ENCODE data around the gene ZSCAN9. TPM values are rescaled to one million over a fixed set of nuclear protein-coding genes. Genes with fewer than 3 reads are reported as not detected.

The ZSCAN9 gene
- total RNA-seq (2012; rRNA removed), result 6.3 and 9.2 TPM in 2 replicates

DNA sequence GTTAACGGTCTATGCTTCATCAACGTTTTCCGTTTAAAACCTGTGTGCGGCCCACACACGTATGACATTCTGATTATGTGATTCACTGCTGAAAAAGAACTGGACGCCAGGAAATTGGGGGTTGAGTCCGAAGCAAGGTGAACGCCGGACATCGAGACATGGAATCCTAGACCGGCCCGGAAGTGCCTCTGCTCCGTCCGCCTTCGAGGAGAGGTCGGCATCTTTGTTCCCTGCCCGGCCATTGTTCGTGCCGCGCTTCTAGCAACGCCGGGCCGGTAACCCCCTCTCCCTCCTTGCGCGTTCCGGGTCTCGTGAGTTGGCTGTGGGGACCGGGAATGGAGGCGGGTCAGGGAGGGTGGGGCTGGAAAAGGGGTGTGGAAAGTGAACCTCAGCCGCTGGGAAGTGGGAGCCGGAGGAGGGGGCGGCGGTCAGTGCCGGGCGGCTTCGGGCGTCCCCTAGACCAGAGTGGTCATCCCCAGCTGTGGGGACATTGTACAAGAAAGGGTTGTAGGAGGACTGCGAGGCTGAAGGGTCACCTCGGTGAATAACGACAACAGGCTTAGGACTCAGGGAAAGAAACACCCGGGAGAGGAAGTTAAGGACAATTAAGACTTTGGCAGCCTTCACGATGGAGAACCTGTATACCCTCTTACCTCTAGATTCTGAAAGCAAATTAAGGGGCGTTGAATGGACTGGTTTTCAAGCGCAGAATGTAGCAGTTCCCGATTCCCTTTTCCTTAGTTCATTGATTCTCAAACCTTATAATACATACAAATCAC lies at the start of gene ZSCAN9:
ZSCAN9 (plus strand) TSS at position 220 of the 779 bp plus-strand sequence. CDS start 1,810 bp downstream, outside the sequence.
- H3K27me3 ChIP-seq (ENCODE audit: control insufficient read depth, insufficient read depth, low read length), result peaks cover 7% of the 10 kb centered on the region
- peak within 1 kb of the TSS; percentile 92 for H3K9ac ChIP-seq (ENCODE audit: low read depth, low read length)
- H3K36me3 ChIP-seq (ENCODE audit: insufficient read depth, low read length), result peaks cover 29% of the 10 kb centered on the region
- H3K4me3 ChIP-seq (ENCODE audit: low read length), result peak within 1 kb of the TSS; percentile 96
- no peaks in the 10 kb centered on the region for H3K9me3 ChIP-seq (replicated peaks; ENCODE audit: low read length)
- peak within 1 kb of the TSS; percentile 88 for H3K4me2 ChIP-seq (ENCODE audit: low read length)
- peaks cover 12% of the 10 kb centered on the region for H3K4me1 ChIP-seq (ENCODE audit: control insufficient read depth, insufficient read depth, low read length)

GRCh38 chr6:28176373-28176772 lies 48.7 kb upstream of the ZSCAN9 start:
- H3K27me3 ChIP-seq (ENCODE audit: control insufficient read depth, insufficient read depth, low read length), result no peaks in the 10 kb centered on the region
- no peak overlapping the region for H3K4me3 ChIP-seq (ENCODE audit: low read length)
- no peak overlapping the region for H3K4me2 ChIP-seq (ENCODE audit: low read length)
- no peaks in the 10 kb centered on the region for H3K9me3 ChIP-seq (replicated peaks; ENCODE audit: low read length)
- H3K36me3 ChIP-seq (ENCODE audit: insufficient read depth, low read length), result no peaks in the 10 kb centered on the region
- H3K4me1 ChIP-seq (ENCODE audit: control insufficient read depth, insufficient read depth, low read length), result no peaks in the 10 kb centered on the region
- no peak overlapping the region for H3K9ac ChIP-seq (ENCODE audit: low read depth, low read length)

GRCh38 chr6:28182255-28182654 lies 42.8 kb upstream of the ZSCAN9 start:
- Histone ChIP-seq H3K4me2 (ENCODE audit: low read length) (no peak overlapping the region), H3K36me3 (ENCODE audit: insufficient read depth, low read length) (no peaks in the 10 kb centered on the region), H3K4me3 (ENCODE audit: low read length) (no peak overlapping the region), H3K27me3 (ENCODE audit: control insufficient read depth, insufficient read depth, low read length) (no peaks in the 10 kb centered on the region), H3K9ac (ENCODE audit: low read depth, low read length) (no peak overlapping the region), H3K4me1 (ENCODE audit: control insufficient read depth, insufficient read depth, low read length) (no peaks in the 10 kb centered on the region), H3K9me3 (replicated peaks; ENCODE audit: low read length) (peaks cover 1% of the 10 kb centered on the region)

DNA sequence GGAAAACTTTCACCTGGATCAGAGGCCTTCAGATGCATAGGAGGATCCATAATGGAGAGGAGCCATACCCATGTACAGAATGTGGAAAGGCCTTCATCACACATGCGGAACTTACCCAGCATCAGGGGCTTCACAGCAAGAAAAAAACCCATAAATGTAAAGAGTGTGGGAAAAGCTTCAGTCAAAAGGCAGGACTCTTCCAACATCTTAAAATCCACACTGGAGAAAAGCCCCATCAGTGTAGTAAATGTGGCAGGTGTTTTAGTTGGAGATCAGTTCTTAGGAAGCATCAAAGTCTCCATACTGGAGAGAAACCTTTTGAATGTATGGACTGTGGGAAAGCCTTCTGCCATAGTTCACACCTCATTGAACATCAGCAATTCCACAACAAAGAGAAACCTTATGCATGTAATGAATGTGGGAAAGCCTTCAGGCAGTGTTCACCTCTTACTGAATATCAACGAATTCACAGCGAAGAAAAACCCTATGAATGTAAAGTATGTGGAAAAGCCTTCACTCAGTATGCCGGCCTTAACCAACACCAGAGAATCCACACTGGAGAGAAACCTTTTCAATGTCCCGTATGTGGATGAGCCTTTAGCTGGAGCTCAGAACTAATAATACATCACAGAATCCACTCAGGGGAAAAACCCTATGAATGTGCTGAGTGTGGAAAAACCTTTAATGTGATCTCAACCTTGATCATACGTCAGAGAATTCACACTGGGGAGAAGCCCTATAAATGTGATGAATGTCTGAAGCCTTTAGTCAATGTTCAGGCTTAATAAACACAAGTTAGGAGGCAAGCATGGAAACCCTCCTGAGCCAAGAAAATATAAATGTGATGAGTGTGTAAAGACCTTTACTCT lies 36.7 kb upstream of the ZSCAN9 start:
- no peak overlapping the region for H3K4me3 ChIP-seq (ENCODE audit: low read length)
- no peak overlapping the region for H3K4me2 ChIP-seq (ENCODE audit: low read length)
- H3K9ac ChIP-seq (ENCODE audit: low read depth, low read length), result no peak overlapping the region
- H3K9me3 ChIP-seq (replicated peaks; ENCODE audit: low read length), result peaks cover 26% of the 10 kb centered on the region
- H3K4me1 ChIP-seq (ENCODE audit: control insufficient read depth, insufficient read depth, low read length), result no peaks in the 10 kb centered on the region
- H3K27me3 ChIP-seq (ENCODE audit: control insufficient read depth, insufficient read depth, low read length), result no peaks in the 10 kb centered on the region
- H3K36me3 ChIP-seq (ENCODE audit: insufficient read depth, low read length), result no peaks in the 10 kb centered on the region

GRCh38 chr6:28200020-28200419 lies 25.1 kb upstream of the ZSCAN9 start:
- Histone ChIP-seq H3K4me1 (ENCODE audit: control insufficient read depth, insufficient read depth, low read length) (no peaks in the 10 kb centered on the region), H3K4me2 (ENCODE audit: low read length) (no peak overlapping the region), H3K36me3 (ENCODE audit: insufficient read depth, low read length) (no peaks in the 10 kb centered on the region), H3K9me3 (replicated peaks; ENCODE audit: low read length) (no peaks in the 10 kb centered on the region), H3K4me3 (ENCODE audit: low read length) (no peak overlapping the region), H3K27me3 (ENCODE audit: control insufficient read depth, insufficient read depth, low read length) (peaks cover 17% of the 10 kb centered on the region), H3K9ac (ENCODE audit: low read depth, low read length) (no peak overlapping the region)

- H3K27me3 ChIP-seq (ENCODE audit: control insufficient read depth, insufficient read depth, low read length), result peaks cover 47% of the 10 kb centered on the region
- H3K4me3 ChIP-seq (ENCODE audit: low read length), result no peak overlapping the region
- H3K4me1 ChIP-seq (ENCODE audit: control insufficient read depth, insufficient read depth, low read length), result peaks cover 13% of the 10 kb centered on the region
- no peak overlapping the region for H3K4me2 ChIP-seq (ENCODE audit: low read length)
- H3K9me3 ChIP-seq (replicated peaks; ENCODE audit: low read length), result no peaks in the 10 kb centered on the region
- no peaks in the 10 kb centered on the region for H3K36me3 ChIP-seq (ENCODE audit: insufficient read depth, low read length)
- H3K9ac ChIP-seq (ENCODE audit: low read depth, low read length), result no peak overlapping the region
Observed at GRCh38 chr6:28203201-28203600, 21.9 kb upstream of the ZSCAN9 start.

- Histone ChIP-seq H3K4me3 (ENCODE audit: low read length) (no peak overlapping the region), H3K4me2 (ENCODE audit: low read length) (no peak overlapping the region), H3K27me3 (ENCODE audit: control insufficient read depth, insufficient read depth, low read length) (peaks cover 70% of the 10 kb centered on the region), H3K9me3 (replicated peaks; ENCODE audit: low read length) (no peaks in the 10 kb centered on the region), H3K4me1 (ENCODE audit: control insufficient read depth, insufficient read depth, low read length) (peaks cover 15% of the 10 kb centered on the region), H3K36me3 (ENCODE audit: insufficient read depth, low read length) (no peaks in the 10 kb centered on the region), H3K9ac (ENCODE audit: low read depth, low read length) (no peak overlapping the region)
Observed at GRCh38 chr6:28205879-28206278, 19.2 kb upstream of the ZSCAN9 start.

DNA sequence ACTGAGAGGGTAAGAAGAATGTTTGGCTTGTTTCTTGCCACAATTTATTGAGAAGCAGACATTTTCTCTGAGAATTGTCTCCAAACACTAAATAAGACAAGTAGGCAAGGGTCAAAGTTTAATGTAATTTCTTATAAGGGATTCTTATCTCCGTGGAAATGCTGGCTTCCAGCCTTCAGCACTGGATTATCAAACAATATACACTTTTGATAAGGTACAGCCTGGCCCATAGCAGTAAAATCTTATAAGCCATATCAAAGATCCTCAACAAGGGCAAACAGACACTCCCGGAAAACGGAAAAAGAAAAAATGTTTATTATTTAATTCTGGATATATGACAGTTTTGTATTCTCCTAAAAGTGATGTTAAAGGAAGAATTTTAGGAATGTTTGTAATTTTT lies 18.5 kb upstream of the ZSCAN9 start:
- Histone ChIP-seq H3K4me1 (ENCODE audit: control insufficient read depth, insufficient read depth, low read length) (peaks cover 15% of the 10 kb centered on the region), H3K9ac (ENCODE audit: low read depth, low read length) (no peak overlapping the region), H3K9me3 (replicated peaks; ENCODE audit: low read length) (no peaks in the 10 kb centered on the region), H3K4me2 (ENCODE audit: low read length) (no peak overlapping the region), H3K4me3 (ENCODE audit: low read length) (no peak overlapping the region), H3K36me3 (ENCODE audit: insufficient read depth, low read length) (no peaks in the 10 kb centered on the region), H3K27me3 (ENCODE audit: control insufficient read depth, insufficient read depth, low read length) (peaks cover 77% of the 10 kb centered on the region)

DNA sequence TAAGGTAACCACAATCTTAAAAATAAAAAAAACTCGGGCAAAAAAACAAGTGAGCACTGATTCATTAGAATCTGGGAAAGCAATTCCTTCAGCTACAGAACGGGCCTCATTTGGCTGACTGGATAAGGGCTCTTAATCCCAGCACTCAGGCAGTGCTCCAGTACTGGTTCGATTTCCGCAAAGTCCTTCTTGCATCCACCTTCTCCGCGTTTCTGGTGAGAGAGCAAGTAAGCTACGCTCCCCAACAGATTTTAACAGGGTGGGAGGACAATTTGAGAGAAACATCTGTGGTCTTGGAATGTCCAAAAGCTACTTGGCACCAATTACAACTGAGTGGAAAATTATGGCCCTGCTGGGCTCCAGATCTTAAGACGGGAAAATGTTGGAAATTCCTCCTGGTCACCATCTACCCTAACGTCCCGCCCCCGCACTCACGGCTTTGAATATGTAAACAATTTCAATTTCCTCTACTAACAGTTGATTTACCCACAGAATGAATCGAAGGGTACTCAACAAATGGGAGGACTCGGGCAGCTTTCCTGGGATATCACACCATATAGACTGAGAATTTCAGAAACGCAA lies 18.1 kb upstream of the ZSCAN9 start:
- peak overlapping the region; percentile 74 for H3K4me3 ChIP-seq (ENCODE audit: low read length)
- peaks cover 16% of the 10 kb centered on the region for H3K4me1 ChIP-seq (ENCODE audit: control insufficient read depth, insufficient read depth, low read length)
- no peaks in the 10 kb centered on the region for H3K9me3 ChIP-seq (replicated peaks; ENCODE audit: low read length)
- H3K9ac ChIP-seq (ENCODE audit: low read depth, low read length), result no peak overlapping the region
- H3K4me2 ChIP-seq (ENCODE audit: low read length), result peak overlapping the region; percentile 96
- H3K36me3 ChIP-seq (ENCODE audit: insufficient read depth, low read length), result no peaks in the 10 kb centered on the region
- peaks cover 79% of the 10 kb centered on the region for H3K27me3 ChIP-seq (ENCODE audit: control insufficient read depth, insufficient read depth, low read length)

- H3K27me3 ChIP-seq (ENCODE audit: control insufficient read depth, insufficient read depth, low read length), result peaks cover 77% of the 10 kb centered on the region
- H3K4me1 ChIP-seq (ENCODE audit: control insufficient read depth, insufficient read depth, low read length), result peaks cover 19% of the 10 kb centered on the region
- peak overlapping the region; percentile 74 for H3K4me3 ChIP-seq (ENCODE audit: low read length)
Observed at GRCh38 chr6:28207510-28208110, 17.5 kb upstream of the ZSCAN9 start.

DNA sequence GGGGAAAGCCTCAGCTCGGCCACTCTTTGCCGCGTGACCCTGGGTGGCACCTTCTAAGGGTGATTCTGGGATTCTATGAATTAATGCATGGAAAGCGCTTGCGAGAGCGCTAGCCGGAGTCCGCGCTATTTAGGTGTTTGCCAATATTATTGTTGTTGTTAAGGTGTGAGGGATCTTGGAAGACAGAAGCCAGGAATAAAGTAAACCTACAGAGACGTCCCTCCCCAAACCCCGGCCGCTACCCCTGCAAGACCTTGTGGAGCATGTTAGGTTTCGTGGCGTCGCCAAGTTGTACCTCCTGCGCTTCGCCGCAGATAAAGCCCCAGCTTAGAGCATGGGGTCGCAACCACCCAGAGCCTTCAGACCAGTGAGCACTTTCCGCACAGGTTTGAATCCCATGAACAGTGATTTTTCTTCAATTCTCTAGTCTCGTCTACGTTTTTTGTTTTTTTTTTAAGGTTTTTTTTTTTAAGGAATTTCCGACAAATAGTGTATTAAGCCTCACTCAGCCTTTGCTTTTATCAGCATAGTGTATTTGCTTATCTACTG lies 16.9 kb upstream of the ZSCAN9 start:
- peaks cover 19% of the 10 kb centered on the region for H3K4me1 ChIP-seq (ENCODE audit: control insufficient read depth, insufficient read depth, low read length)
- no peaks in the 10 kb centered on the region for H3K9me3 ChIP-seq (replicated peaks; ENCODE audit: low read length)
- H3K4me3 ChIP-seq (ENCODE audit: low read length), result peak overlapping the region; percentile 74
- H3K4me2 ChIP-seq (ENCODE audit: low read length), result peak overlapping the region; percentile 96
- peak overlapping the region; percentile 39 for H3K9ac ChIP-seq (ENCODE audit: low read depth, low read length)
- peaks cover 76% of the 10 kb centered on the region for H3K27me3 ChIP-seq (ENCODE audit: control insufficient read depth, insufficient read depth, low read length)
- no peaks in the 10 kb centered on the region for H3K36me3 ChIP-seq (ENCODE audit: insufficient read depth, low read length)

More at GRCh38 chr6:28207510-28208110, 17.5 kb upstream of the ZSCAN9 start:
- peak overlapping the region; percentile 96 for H3K4me2 ChIP-seq (ENCODE audit: low read length)
- H3K9ac ChIP-seq (ENCODE audit: low read depth, low read length), result peak overlapping the region; percentile 39
- no peaks in the 10 kb centered on the region for H3K36me3 ChIP-seq (ENCODE audit: insufficient read depth, low read length)
- no peaks in the 10 kb centered on the region for H3K9me3 ChIP-seq (replicated peaks; ENCODE audit: low read length)

Measured in skeletal muscle satellite cell (primary cell).